B cell (primary cell): ENCODE data around the gene PRKN. TPM values are rescaled to one million over a fixed set of nuclear protein-coding genes. Genes with fewer than 3 reads are reported as not detected.

ENCODE experiments used
- ATAC-seq: fragments of 200-7000 bp; cut with Tn5 transposase; one replicate; pipeline ENCODE4 v1.10.0; 2021; ENCODE audit warnings: low read depth, mild to moderate bottlenecking, moderate number of reproducible peaks, moderate library complexity
- CTCF ChIA-PET: fragments of 350-600 bp; sonication (Branson Sonifier 250); formaldehyde crosslinking; loops from one replicate; lab custom pipeline; 2021; ENCODE audit warnings: antibody characterized with exemption, inconsistent platforms; lab: Charles Lee
- POLR2A ChIA-PET: fragments of 350-600 bp; sonication (Branson Sonifier 250); formaldehyde crosslinking; loops from one replicate; lab custom pipeline; 2021; ENCODE audit warnings: antibody characterized with exemption; lab: Charles Lee
- DNase-seq: peaks from one replicate; pipeline ENCODE4 v3.0.0; 2013
- H2AFZ ChIP-seq: 2 replicates; pipeline ENCODE4 v1.6.1; 2012; ENCODE audit warnings: mild to moderate bottlenecking, low read depth, low read length; ENCODE audit not compliant: insufficient read depth, poor library complexity, severe bottlenecking
- H3K27ac ChIP-seq, 2 donors: 1 replicate in 1 of 2; 2 replicates in 1 of 2; pipeline ENCODE4 v1.5.1; 2012 to 2013; ENCODE audit warnings: low read length in 2 of 2, mild to moderate bottlenecking in 2 of 2, moderate library complexity in 1 of 2
- H3K27me3 ChIP-seq, 4 experiments: fragments of 200-600 bp in 1 of 4; sonication (generic) in 1 of 4; replicated peaks in 1 of 4; 1 replicate in 2 of 4; 2 replicates in 2 of 4; pipeline versions ENCODE4 v1.6.1 to v1.7.0; 2013 to 2016; ENCODE audit warnings: low read length in 3 of 4, mild to moderate bottlenecking in 2 of 4, mixed read lengths in 1 of 4, moderate library complexity in 1 of 4; ENCODE audit not compliant: insufficient read depth in 4 of 4, control insufficient read depth in 3 of 4; ENCODE audit errors: control extremely low read depth in 1 of 4
- H3K36me3 ChIP-seq, 2 experiments: replicated peaks in 1 of 2; 1 replicate in 1 of 2; 2 replicates in 1 of 2; pipeline versions ENCODE4 v1.6.1 to v1.7.1; 2013; ENCODE audit warnings: low read length in 1 of 2; ENCODE audit not compliant: insufficient read depth in 2 of 2, control insufficient read depth in 1 of 2; ENCODE audit errors: control extremely low read depth in 1 of 2, extremely low read depth in 1 of 2
- H3K4me1 ChIP-seq, 2 donors: fragments of 200-600 bp in 1 of 2; sonication (generic) in 1 of 2; 1 replicate in 1 of 2; 2 replicates in 1 of 2; pipeline versions ENCODE4 v1.5.1 to v1.6.1; 2013 to 2017; ENCODE audit warnings: low read length in 2 of 2; ENCODE audit not compliant: control insufficient read depth in 2 of 2, insufficient read depth in 2 of 2
- H3K4me2 ChIP-seq: replicated peaks from 2 replicates; pipeline ENCODE3; 2012; ENCODE audit warnings: mild to moderate bottlenecking, low read depth, low read length; ENCODE audit not compliant: poor library complexity, severe bottlenecking
- H3K4me3 ChIP-seq, 5 experiments: fragments of 200-600 bp in 1 of 5; sonication (generic) in 1 of 5; 1 replicate in 3 of 5; 2 replicates in 2 of 5; pipeline versions ENCODE4 v1.5.1 to v1.7.0; 2011 to 2016; ENCODE audit warnings: low read length in 4 of 5, mild to moderate bottlenecking in 4 of 5, low read depth in 2 of 5, control low read depth in 1 of 5, moderate library complexity in 1 of 5; ENCODE audit not compliant: insufficient read depth in 1 of 5; ENCODE audit errors: control extremely low read depth in 1 of 5, extremely low read depth in 1 of 5
- H3K79me2 ChIP-seq: fragments of 200-600 bp; sonication (generic); one replicate; pipeline ENCODE4 v1.6.0; 2016; ENCODE audit warnings: low read length; ENCODE audit not compliant: control insufficient read depth, insufficient read depth
- H3K9ac ChIP-seq: fragments of 200-600 bp; sonication (generic); 2 replicates; pipeline ENCODE4 v1.6.1; 2017; ENCODE audit warnings: mild to moderate bottlenecking, low read length, moderate library complexity
- H3K9me3 ChIP-seq, 3 donors: one replicate each; pipeline versions ENCODE4 v1.6.1 to v1.7.1; 2013; ENCODE audit warnings: low read length in 2 of 3; ENCODE audit not compliant: control insufficient read depth in 2 of 3, insufficient read depth in 1 of 3; ENCODE audit errors: control extremely low read depth in 1 of 3
- H4K20me1 ChIP-seq: 2 replicates; pipeline ENCODE4 v1.6.0; 2012; ENCODE audit warnings: mild to moderate bottlenecking, low read length; ENCODE audit not compliant: insufficient read depth, control insufficient read depth, poor library complexity, severe bottlenecking
- H3K27ac Mint-ChIP-seq: one replicate; pipeline ENCODE4 v1.8.0; 2021; ENCODE audit warnings: mixed read lengths
- H3K27me3 Mint-ChIP-seq: one replicate; pipeline ENCODE4 v1.8.0; 2021; ENCODE audit warnings: mixed read lengths
- H3K4me1 Mint-ChIP-seq: one replicate; pipeline ENCODE4 v1.8.0; 2021; ENCODE audit warnings: mixed read lengths
- H3K4me3 Mint-ChIP-seq: one replicate; pipeline ENCODE4 v1.8.0; 2021; ENCODE audit warnings: mixed read lengths
- H3K9me3 Mint-ChIP-seq: one replicate; pipeline ENCODE4 v1.8.0; 2022; ENCODE audit warnings: mixed read lengths; ENCODE audit not compliant: insufficient read depth
- EZH2 ChIP-seq: IDR thresholded peaks from 2 replicates; pipeline ENCODE4 v1.6.1; 2012; ENCODE audit warnings: borderline replicate concordance, low read depth, mild to moderate bottlenecking, moderate library complexity, low read length; ENCODE audit not compliant: insufficient read depth, poor library complexity, severe bottlenecking
- WGBS: methylation state at CpG from one replicate; pipeline ENCODE4 v1.1.5; 2013; ENCODE audit warnings: missing lambda C conversion rate; ENCODE audit not compliant: insufficient coverage; 5-methylcytosine and 5-hydroxymethylcytosine counted together
- intact Hi-C: fragments of 100-400 bp; cut with micrococcal nuclease; formaldehyde crosslinking; loops from one replicate; pipeline ENCODE4 v1.10.0; 2022
- polyA plus RNA-seq: library from polyadenylated mRNA; depleted of rRNA; stranded (reverse); fragments of >200 nt; gene quantifications from 2 replicates; pipeline ENCODE4 v1.2.3, GENCODE V29; 2012
- total RNA-seq, 2 donors: library from RNA; stranded (reverse); fragments of 120-200 nt in 1 of 2; gene quantifications; 1 replicate in 1 of 2; 2 replicates in 1 of 2; pipeline versions ENCODE4 v1.2.3 to v1.2.4, GENCODE V29; 2013 to 2022
- TF ChIP-seq, protein P1 (sequence below): fragments of 200-600 bp; IDR thresholded peaks from one replicate; pipeline ENCODE4 v1.8.0; 2022; ENCODE audit warnings: antibody characterized with exemption, mild to moderate bottlenecking

PRKN gene
- total and polyA plus RNA-seq, 2 donors (not counting 1 experiment from before 2014, with no cell fraction given): 1.6 to 6.2 TPM

- H2AFZ ChIP-seq: no peak overlapping the region
- WGBS: no CpG with 5 or more reads among the region's 5 CpGs
- no peak overlapping the region for H3K4me3 ChIP-seq
- CTCF ChIA-PET: no interaction called here
- no peak overlapping the region for H3K9ac ChIP-seq
- no peaks in the 10 kb centered on the region for H3K9me3 ChIP-seq
- H3K4me1 Mint-ChIP-seq: no peaks in the 10 kb centered on the region
- H3K79me2 ChIP-seq: no peaks in the 10 kb centered on the region
- TF ChIP-seq EZH2: no peak
- TF ChIP-seq, protein P1, sequence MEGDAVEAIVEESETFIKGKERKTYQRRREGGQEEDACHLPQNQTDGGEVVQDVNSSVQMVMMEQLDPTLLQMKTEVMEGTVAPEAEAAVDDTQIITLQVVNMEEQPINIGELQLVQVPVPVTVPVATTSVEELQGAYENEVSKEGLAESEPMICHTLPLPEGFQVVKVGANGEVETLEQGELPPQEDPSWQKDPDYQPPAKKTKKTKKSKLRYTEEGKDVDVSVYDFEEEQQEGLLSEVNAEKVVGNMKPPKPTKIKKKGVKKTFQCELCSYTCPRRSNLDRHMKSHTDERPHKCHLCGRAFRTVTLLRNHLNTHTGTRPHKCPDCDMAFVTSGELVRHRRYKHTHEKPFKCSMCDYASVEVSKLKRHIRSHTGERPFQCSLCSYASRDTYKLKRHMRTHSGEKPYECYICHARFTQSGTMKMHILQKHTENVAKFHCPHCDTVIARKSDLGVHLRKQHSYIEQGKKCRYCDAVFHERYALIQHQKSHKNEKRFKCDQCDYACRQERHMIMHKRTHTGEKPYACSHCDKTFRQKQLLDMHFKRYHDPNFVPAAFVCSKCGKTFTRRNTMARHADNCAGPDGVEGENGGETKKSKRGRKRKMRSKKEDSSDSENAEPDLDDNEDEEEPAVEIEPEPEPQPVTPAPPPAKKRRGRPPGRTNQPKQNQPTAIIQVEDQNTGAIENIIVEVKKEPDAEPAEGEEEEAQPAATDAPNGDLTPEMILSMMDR: no peak
- DNase-seq (no peak), ATAC-seq (no peak)
- H3K27me3 ChIP-seq: no peaks in the 10 kb centered on the region
- H3K27ac Mint-ChIP-seq: no peak overlapping the region
- H4K20me1 ChIP-seq: no peaks in the 10 kb centered on the region
- intact Hi-C loops: no loop called here
- peaks cover 2% of the 10 kb centered on the region for H3K9me3 Mint-ChIP-seq
- H3K27me3 Mint-ChIP-seq: no peaks in the 10 kb centered on the region
- no peak overlapping the region for H3K27ac ChIP-seq
- no peaks in the 10 kb centered on the region for H3K36me3 ChIP-seq
- POLR2A ChIA-PET: no interaction called here
- H3K4me2 ChIP-seq: no peak overlapping the region
- no peak overlapping the region for H3K4me3 Mint-ChIP-seq
- no peaks in the 10 kb centered on the region for H3K4me1 ChIP-seq
Measured at GRCh38 chr6:162596676-162597075, 130.9 kb downstream of the PRKN start.

DNA sequence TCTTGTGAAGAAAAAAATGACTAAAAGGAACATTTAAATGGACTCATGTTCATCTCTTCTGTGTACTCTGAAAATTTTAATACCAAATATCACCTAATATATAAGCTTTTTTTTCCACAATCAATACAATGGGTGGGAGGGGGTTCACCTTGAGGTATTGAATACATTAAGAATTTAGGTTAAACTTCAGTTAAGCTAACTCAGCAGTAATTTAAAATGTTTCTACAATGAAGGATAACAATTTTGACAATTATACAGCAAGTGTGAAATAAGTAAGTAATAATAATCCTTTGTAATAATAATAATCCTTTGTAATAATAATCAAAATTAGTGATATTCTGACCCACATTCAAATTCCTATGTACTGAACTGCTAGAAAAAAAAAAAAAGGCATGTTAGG, 136.0 kb downstream of the PRKN start:
- H3K27me3 Mint-ChIP-seq: no peaks in the 10 kb centered on the region
- H3K4me3 Mint-ChIP-seq: no peak overlapping the region
- Histone ChIP-seq H4K20me1 (no peaks in the 10 kb centered on the region), H3K36me3 (no peaks in the 10 kb centered on the region), H3K4me2 (no peak overlapping the region), H3K9ac (no peak overlapping the region), H3K27me3 (no peaks in the 10 kb centered on the region), H2AFZ (no peak overlapping the region), H3K4me1 (no peaks in the 10 kb centered on the region), H3K9me3 (peaks cover 0 to 11% (median 0%) of the 10 kb centered on the region in 3 donors), H3K27ac (no peak overlapping the region), H3K79me2 (no peaks in the 10 kb centered on the region), H3K4me3 (no peak overlapping the region)
- intact Hi-C loops: no loop called here
- TF ChIP-seq, protein P1: no peak
- no peak for TF ChIP-seq EZH2
- H3K4me1 Mint-ChIP-seq: no peaks in the 10 kb centered on the region
- DNase-seq: no peak
- H3K9me3 Mint-ChIP-seq: peaks cover 2% of the 10 kb centered on the region
- no peak overlapping the region for H3K27ac Mint-ChIP-seq
- ChIA-PET POLR2A (no interaction called here), CTCF (no interaction called here)
- ATAC-seq: no peak
